AG09319 (cell line): Measurements from ENCODE around the gene ERMARD.
"Not testable (repeated sequence)": the region's sequence is repeated elsewhere in the genome, so short reads cannot be mapped to it uniquely, and the experiment has no call there.

Source experiments
- DNase-seq: peaks from one replicate; pipeline ENCODE4 v3.0.0-alpha.2; 2010; ENCODE audit warnings: low read depth; ENCODE audit errors: extremely low read depth
- CTCF ChIP-seq: IDR thresholded peaks from 2 replicates; pipeline ENCODE4 v1.5.1; 2011; ENCODE audit warnings: low read depth, mild to moderate bottlenecking, inconsistent platforms, low read length, moderate library complexity

The ERMARD gene

GRCh38 chr6:169763881-169764280, 12.5 kb downstream of the ERMARD start:
- no peak for TF ChIP-seq CTCF
- no peak for DNase-seq

DNA sequence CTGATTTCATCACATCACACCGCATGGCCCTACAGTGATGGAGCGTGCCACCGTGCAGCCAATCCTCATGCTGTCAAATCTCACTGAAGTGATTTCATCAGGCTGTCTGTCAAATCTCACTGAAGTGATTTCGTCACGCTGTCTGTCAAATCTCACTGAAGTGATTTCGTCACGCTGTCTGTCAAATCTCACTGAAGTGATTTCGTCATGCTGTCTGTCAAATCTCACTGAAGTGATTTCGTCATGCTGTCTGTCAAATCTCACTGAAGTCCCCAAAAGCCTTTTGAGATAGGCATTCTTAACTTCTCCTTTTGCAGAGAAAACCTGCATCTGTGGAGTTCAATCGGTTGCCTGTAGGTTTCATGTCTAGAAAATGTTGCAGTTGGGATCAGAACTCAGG, 14.4 kb downstream of the ERMARD start:
- DNase-seq = not testable (repeated sequence)

DNA sequence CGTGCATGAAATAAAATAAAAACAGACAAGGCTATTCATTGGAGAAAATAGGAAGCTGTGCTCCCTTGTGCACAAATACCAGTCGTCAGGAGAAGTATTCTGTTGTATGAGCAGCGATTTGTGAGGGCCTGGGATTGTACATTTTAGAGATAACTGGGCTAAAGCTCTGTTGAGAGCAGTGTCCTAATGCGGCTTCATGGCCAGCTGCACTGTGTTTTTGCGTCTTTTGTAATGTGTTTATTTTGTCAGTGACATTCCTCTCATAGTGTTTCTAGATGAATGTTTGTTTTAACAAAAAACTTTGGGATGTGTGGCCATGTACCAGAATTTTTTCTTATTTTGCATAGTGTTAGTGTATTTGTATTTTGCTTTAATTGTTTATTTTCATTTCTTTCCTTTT, 14.8 kb downstream of the ERMARD start:
- no peak for DNase-seq
- no peak for TF ChIP-seq CTCF

GRCh38 chr6:169766921-169767736, 15.7 kb downstream of the ERMARD start:
- no peak for DNase-seq
- TF ChIP-seq CTCF = no peak

DNA sequence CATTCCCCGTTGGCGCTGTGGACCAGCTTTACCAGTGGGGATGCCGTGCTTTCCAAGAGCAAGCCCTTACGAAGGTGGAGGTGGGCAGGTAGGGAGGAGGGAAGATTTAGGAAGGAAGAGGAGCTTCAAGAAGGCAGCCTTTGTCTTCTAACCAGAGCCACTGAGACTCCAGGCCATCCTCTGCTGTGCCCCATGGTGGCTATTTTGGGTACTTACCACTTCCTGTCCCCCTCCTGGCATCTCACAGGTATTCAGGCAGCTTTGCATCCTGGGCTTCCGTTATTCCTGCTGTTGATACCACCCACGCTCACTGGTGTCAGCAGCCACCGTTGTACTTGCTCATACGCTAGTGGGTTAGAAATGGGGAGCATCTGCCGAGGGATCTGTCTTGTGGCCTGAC, 22.9 kb downstream of the ERMARD start:
- no peak for DNase-seq
- no peak for TF ChIP-seq CTCF

DNA sequence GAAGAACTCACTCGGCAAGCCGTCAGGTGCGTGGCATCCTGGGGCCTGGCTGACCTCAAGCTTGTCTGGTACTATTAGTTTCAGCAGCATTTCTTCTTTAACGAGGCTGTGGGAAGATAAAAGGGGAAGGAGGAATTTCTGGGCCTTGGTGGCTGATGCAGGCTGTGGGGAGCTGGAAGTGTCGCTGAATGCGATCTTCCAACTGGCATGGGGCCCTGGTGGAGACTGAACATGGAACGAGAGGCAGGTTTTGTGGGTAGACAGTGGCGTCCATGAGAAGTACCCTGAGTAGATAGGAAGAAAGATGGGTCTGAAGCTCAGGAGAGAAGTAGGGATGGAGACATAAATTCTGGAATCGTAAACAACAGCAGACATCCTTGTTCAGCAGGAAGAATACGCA, 23.9 kb downstream of the ERMARD start:
- DNase-seq = no peak
- TF ChIP-seq CTCF = no peak

DNA sequence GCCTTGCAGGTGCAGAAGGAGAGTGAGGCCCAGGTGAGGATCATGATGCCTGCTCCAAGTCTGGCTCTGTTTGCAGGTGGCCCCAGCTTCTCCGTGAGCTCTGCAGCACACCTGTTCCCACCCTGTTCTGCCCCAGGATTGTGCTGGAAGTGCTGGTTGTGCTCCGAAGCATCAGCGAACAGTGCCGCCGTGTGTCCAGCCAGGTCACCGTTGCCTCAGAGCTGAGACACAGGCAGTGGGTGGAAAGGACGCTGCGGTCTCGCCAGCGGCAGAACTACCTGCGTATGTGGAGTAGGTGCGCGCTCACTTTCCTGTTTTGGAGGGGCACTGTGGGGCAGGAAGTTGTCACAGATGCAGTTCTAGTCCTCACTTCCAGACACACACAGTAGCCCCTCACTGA, 25.0 kb downstream of the ERMARD start:
- DNase-seq = no peak
- TF ChIP-seq CTCF = no peak

DNA sequence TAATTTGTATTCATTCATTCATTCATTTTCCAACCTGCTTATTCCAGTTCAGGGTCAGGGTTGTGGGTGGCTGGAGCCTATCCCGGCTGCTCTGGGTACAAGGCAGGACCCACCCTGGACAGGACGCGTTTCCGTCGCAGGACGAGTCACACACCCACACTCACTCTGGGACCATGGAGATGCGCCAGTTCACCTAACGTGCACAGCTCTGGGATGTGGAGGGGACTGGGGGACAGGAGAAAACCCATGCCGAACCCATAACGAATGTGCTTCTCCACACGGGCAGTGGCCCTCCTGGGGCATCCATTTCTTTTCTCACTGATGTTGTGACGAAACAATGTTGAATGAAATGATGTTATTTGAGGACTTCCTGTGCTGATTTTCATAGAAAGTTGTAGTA, 26.5 kb downstream of the ERMARD start:
- no peak for TF ChIP-seq CTCF
- DNase-seq = no peak
